Raji (cell line): Measurements from ENCODE around the gene PTPRD.

ENCODE experiments used
- POLR2A ChIP-seq: IDR thresholded peaks from 2 replicates; pipeline ENCODE4 v1.6.1; 2011; ENCODE audit warnings: low read depth, low read length, control low read depth; ENCODE audit not compliant: insufficient read depth

The PTPRD gene

DNA sequence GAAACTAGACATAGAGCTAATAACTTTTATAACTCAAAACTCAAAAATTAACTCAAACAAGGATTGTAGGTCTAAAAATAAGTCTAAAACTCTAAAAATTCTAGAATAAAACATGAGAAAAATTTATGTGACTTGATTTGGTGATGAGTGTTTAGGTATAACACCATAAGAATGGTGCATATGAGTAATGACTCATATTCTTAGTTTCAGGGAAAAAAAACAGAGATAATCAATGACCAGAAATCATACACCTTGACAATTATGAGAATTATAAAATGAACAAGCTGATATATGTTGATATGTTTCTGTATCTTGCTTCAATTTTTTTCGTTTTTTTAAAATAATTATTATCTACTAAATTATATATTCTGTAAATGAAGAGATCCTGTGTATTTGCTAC lies 541.2 kb downstream of the PTPRD start:
- TF ChIP-seq POLR2A, result no peak

DNA sequence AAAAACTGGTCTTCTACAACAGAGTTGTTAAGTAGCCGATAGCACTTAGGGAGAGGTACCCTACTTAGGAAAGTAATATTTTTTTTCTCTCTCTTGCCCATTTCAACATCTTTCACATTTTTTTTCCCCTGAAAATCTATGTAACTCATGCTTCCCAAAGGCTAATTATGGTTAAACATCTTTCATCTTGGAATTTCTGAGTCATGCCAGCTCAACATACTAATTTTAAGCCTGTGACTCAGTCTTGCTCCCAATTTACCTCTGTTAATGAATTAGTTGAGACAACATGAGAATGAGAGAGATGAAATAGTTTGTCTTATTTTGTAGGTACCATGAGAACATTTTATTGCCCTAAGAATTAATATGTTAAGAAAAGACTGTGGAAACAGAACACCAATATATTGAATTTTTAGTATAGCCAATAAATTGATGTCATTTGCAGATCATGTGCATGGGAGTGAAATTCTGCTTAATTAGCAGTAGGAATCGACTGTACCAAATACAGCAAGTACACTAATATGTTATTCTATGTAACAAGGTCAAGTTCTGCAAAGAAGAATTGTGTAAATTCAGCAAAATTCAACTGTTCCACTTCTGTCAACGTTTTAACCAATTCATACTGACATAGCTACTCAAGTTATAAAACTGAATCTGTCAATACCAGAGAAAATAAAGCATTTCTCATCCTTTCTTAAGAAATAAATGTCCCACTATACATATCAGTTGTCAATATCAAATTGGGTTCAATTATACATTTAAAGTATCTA lies 550.0 kb downstream of the PTPRD start:
- no peak for TF ChIP-seq POLR2A

DNA sequence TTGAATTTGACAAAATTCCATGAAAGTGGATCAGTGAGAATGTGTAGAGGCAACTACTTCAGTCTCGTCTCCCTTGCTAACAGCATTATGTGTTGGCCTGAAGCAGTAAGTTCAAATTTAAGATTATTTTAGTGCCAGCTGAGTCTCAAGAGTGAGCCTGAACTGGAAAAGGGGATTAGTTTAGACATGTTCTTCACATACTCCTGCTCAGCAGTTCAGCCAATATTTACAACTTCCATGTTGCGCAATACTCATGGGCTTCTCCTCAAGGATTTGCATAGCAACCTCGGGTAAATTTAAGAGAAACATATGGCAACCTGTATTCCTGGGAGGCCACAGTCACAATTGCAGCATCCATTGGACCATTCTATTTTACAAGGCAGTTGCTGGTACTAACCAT lies 553.8 kb downstream of the PTPRD start:
- TF ChIP-seq POLR2A, result no peak

DNA sequence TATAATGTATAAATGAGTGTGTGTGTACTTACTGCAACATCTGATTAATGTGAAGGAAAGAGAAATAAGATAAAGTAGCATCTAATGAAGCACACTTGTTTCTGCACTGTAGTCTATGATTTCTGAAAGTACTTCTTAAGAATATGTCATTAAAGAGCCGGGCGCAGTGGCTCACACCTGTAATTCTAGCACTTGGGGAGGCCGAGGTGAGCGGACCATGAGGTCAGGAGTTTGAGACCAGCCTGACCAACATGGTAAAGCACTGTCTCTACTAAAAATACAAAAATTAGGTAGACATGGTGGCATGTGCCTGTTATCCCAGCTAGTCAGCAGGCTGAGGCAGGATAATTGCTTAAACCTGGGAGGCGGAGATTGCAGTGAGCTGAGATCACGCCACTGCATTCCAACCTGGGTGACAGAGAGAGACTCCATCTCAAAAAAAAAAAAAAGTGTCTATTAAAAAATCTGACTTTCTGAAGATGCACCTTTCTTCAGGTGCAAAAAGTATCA lies 556.9 kb downstream of the PTPRD start:
- TF ChIP-seq POLR2A, result no peak

GRCh38 chr9:10054456-10054855 lies 558.3 kb downstream of the PTPRD start:
- TF ChIP-seq POLR2A, result no peak

DNA sequence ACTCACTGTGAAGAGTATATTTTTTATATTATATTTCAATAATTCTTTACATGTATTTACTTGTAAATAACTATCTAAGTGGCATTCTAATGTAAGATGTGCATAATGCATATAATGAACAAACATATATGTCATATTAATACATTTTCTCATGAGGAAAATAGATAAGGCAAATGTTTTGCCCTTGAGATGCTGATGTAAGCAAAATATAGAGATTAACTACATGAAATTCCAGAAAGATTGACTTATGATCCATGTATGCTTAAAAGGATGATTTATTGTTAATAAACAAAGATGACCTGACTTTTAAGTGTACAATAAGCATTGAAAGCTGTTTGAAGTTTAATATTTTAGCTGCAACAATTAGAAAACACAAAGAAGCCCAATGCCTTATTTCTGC lies 559.9 kb downstream of the PTPRD start:
- TF ChIP-seq POLR2A, result no peak

GRCh38 chr9:10052181-10052580 lies 560.6 kb downstream of the PTPRD start:
- no peak for TF ChIP-seq POLR2A

- no peak for TF ChIP-seq POLR2A
Measured at GRCh38 chr9:10050016-10050415, 562.8 kb downstream of the PTPRD start.

DNA sequence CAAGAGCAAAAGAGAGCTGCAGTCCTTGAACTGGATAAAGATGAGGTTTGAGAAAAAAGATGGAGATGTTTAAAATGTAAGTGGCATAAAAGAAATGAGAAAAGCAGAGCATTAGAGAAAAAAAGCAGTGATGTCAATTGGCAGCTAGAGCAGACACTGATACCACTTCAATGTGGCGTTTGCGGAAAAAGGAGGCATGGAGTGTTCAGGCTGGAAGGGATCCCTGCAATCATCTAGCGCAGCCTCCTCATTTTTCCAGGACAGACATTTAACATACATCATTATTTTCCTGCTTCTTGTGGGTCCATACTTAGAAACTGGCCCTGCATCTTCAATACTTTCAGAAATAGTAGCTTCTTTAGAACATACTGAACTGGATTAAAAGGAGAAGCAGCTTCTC lies 563.8 kb downstream of the PTPRD start:
- TF ChIP-seq POLR2A, result no peak

DNA sequence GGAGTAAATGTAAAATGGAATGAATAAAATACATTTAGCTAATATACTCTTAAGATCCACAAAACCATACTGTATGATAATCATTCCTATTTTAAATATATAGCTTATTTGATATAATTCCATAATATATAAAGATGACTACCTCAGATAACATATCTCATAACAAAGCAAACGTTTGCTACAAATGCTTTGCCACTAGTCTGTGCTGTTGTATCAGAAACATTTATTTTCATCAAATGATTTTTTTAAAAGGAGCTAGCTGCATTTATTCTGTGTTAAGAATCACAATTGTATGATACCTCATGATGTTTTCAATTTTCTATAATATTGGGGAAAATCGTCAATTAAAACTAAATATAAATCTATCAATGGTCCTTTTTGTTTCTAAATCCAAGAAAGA lies 567.2 kb downstream of the PTPRD start:
- TF ChIP-seq POLR2A, result no peak

- TF ChIP-seq POLR2A, result no peak
Measured at GRCh38 chr9:10041726-10042229, 571.0 kb downstream of the PTPRD start.

DNA sequence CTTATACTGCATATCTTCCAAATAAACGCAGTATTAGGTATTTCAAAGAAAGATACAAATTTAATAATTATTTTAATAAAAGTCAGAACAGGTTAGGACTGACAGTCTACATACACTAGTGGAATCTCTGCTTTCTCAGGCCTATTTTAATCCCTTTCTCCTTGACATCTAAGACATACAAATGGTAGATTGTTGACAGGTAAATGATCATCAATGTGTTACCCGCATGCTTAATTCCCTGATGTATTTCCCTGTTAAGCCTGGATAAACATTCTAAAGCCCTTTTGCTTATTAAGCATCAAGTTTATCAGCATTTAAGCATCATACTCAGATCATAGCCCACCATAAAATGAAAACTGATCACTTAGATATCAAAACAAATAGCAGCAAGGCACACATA lies 576.7 kb downstream of the PTPRD start:
- TF ChIP-seq POLR2A, result no peak

- no peak for TF ChIP-seq POLR2A
Measured at GRCh38 chr9:10032166-10032565, 580.6 kb downstream of the PTPRD start.

GRCh38 chr9:10026443-10026984 lies 586.3 kb downstream of the PTPRD start:
- TF ChIP-seq POLR2A, result no peak

GRCh38 chr9:10015755-10016154 lies 597.0 kb downstream of the PTPRD start:
- no peak for TF ChIP-seq POLR2A

DNA sequence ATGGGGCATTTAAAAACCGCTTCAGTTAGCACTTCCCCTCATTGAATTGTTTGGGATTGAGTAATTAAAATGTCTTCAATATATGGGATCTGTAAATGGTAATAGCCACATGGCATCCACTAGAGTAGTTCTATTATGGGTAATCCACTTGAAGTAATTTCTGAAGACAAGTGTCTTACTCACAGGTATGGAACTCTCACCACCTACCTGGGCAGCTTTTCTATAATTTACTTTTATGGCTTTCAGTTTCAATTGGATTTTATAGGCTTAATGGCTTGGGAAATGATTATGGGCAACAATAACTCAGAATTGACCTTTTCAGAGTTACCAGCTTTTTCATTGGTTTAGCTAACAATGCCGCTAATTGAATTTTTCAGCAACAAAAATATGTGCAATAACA lies 597.9 kb downstream of the PTPRD start:
- no peak for TF ChIP-seq POLR2A
